Measurements from ENCODE around the gene CNST. TPM values are rescaled to one million over a fixed set of nuclear protein-coding genes. Genes with fewer than 3 reads are reported as not detected.

Gene CNST
- total and polyA plus RNA-seq, 2 of the 13 experiments (the other 11 are each of a cell fraction or from before 2014, with no cell fraction given): 6.3 to 12.4 TPM

DNA sequence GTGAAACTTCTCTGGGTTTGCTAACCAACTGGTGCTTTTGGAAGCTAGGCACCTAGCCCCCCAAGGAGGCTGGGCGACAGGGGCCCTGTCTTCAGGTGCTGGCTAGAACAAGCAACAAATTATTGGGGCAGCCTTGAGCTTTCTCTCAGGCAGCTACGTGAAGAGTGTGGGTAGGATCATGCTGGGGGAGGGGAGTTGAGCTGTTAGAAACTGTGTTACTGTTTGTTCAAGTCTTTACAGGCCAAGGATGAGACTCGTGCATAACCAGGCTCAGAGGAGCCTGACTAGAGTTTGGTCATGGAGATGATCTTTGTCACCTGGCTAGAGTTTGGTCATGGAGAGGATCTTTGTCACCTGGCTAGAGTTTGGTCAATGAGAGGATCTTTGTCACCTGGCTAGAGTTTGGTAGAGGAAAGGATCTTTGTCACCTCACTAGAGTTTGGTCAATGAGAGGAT is 145.3 kb downstream of the CNST start (continued):
- TF ChIP-seq ZNF83 (CRISPR knock-in tag; IDR thresholded peaks at IDR 0.05; ENCODE audit: borderline replicate concordance) (no peak), ZNF10 (CRISPR knock-in tag; IDR thresholded peaks at IDR 0.05; ENCODE audit: borderline replicate concordance, low read depth) (no peak), SAFB2 (CRISPR knock-in tag; IDR thresholded peaks at IDR 0.05; ENCODE audit: borderline replicate concordance, low read depth) (no peak), KLF11 (CRISPR knock-in tag; IDR thresholded peaks at IDR 0.05) (no peak), ZNF597 (CRISPR knock-in tag; IDR thresholded peaks at IDR 0.05) (no peak), MBNL3 (CRISPR knock-in tag; conservative IDR thresholded peaks at IDR 0.05) (no peak), TAF15 (IDR thresholded peaks at IDR 0.05; ENCODE audit: low read depth, low read length, poor library complexity, severe bottlenecking) (no peak), HOXA5 (CRISPR knock-in tag; IDR thresholded peaks at IDR 0.05) (no peak), TRIM24 (CRISPR knock-in tag; IDR thresholded peaks at IDR 0.05) (no peak), TOE1 (CRISPR knock-in tag; IDR thresholded peaks at IDR 0.05) (no peak), GMEB1 (CRISPR knock-in tag; IDR thresholded peaks at IDR 0.05; ENCODE audit: borderline replicate concordance) (peak; percentile 47; the same call in 1 of the 2 replicates), ZNF263 (CRISPR knock-in tag; IDR thresholded peaks at IDR 0.05) (no peak), SOX5 (CRISPR knock-in tag; IDR thresholded peaks at IDR 0.05; ENCODE audit: borderline replicate concordance) (peak; percentile 26; the same call in 1 of the 2 replicates), ZNF430 (CRISPR knock-in tag; IDR thresholded peaks at IDR 0.05) (peak; percentile 83; the same call in 1 of the 2 replicates), ZNF34 (CRISPR knock-in tag; IDR thresholded peaks at IDR 0.05; ENCODE audit: borderline replicate concordance) (no peak), MLLT10 (CRISPR knock-in tag; IDR thresholded peaks at IDR 0.05) (no peak), ZSCAN12 (CRISPR knock-in tag; IDR thresholded peaks at IDR 0.05) (no peak), TARDBP (CRISPR knock-in tag; IDR thresholded peaks at IDR 0.05) (no peak), ZNF713 (CRISPR knock-in tag; IDR thresholded peaks at IDR 0.05) (no peak)
- TF ChIP-seq, protein P1, sequence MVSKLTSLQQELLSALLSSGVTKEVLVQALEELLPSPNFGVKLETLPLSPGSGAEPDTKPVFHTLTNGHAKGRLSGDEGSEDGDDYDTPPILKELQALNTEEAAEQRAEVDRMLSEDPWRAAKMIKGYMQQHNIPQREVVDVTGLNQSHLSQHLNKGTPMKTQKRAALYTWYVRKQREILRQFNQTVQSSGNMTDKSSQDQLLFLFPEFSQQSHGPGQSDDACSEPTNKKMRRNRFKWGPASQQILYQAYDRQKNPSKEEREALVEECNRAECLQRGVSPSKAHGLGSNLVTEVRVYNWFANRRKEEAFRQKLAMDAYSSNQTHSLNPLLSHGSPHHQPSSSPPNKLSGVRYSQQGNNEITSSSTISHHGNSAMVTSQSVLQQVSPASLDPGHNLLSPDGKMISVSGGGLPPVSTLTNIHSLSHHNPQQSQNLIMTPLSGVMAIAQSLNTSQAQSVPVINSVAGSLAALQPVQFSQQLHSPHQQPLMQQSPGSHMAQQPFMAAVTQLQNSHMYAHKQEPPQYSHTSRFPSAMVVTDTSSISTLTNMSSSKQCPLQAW (CRISPR knock-in tag; IDR thresholded peaks at IDR 0.05): no peak
- TF ChIP-seq, protein P2, sequence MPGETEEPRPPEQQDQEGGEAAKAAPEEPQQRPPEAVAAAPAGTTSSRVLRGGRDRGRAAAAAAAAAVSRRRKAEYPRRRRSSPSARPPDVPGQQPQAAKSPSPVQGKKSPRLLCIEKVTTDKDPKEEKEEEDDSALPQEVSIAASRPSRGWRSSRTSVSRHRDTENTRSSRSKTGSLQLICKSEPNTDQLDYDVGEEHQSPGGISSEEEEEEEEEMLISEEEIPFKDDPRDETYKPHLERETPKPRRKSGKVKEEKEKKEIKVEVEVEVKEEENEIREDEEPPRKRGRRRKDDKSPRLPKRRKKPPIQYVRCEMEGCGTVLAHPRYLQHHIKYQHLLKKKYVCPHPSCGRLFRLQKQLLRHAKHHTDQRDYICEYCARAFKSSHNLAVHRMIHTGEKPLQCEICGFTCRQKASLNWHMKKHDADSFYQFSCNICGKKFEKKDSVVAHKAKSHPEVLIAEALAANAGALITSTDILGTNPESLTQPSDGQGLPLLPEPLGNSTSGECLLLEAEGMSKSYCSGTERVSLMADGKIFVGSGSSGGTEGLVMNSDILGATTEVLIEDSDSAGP (CRISPR knock-in tag; IDR thresholded peaks at IDR 0.05; ENCODE audit: borderline replicate concordance): no peak
- TF ChIP-seq, protein P3, sequence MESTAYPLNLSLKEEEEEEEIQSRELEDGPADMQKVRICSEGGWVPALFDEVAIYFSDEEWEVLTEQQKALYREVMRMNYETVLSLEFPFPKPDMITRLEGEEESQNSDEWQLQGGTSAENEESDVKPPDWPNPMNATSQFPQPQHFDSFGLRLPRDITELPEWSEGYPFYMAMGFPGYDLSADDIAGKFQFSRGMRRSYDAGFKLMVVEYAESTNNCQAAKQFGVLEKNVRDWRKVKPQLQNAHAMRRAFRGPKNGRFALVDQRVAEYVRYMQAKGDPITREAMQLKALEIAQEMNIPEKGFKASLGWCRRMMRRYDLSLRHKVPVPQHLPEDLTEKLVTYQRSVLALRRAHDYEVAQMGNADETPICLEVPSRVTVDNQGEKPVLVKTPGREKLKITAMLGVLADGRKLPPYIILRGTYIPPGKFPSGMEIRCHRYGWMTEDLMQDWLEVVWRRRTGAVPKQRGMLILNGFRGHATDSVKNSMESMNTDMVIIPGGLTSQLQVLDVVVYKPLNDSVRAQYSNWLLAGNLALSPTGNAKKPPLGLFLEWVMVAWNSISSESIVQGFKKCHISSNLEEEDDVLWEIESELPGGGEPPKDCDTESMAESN (CRISPR knock-in tag; conservative IDR thresholded peaks at IDR 0.05): 0 out of 2 replicates have a peak, but pooled peaks have one; percentile 28

Data from HepG2 (cell line).